ENCODE data around the gene ENG. TPM values are rescaled to one million over a fixed set of nuclear protein-coding genes. Genes with fewer than 3 reads are reported as not detected.

The ENG gene
- total and polyA plus RNA-seq, 5 donors, result 275 to 462 (median 362) TPM

GRCh38 chr9:127779136-127779981, 75.1 kb downstream of the ENG start:
- intact Hi-C loops (cut with DNase I), result loop anchor here in 1 of 4 donors (5.0 kb wide), 1 partner anchor 42 kb away; the partner anchor contains the start of gene TOR2A
- 65% methylated on average over 17 of the region's 17 CpGs for WGBS
- Histone ChIP-seq H3K4me3 (ENCODE audit: low read length) (no peak overlapping the region), H3K4me1 (ENCODE audit: control insufficient read depth, insufficient read depth, low read length) (no peaks in the 10 kb centered on the region), H3K27ac (ENCODE audit: low read length) (no peak overlapping the region), H3K27me3 (ENCODE audit: control insufficient read depth, insufficient read depth) (no peaks in the 10 kb centered on the region), H3K9me3 (ENCODE audit: control insufficient read depth, low read length) (no peaks in the 10 kb centered on the region)
- DNase-seq (peak in 1 of 3 donors; percentile 56), ATAC-seq (peak; percentile 12 to 33)

DNA sequence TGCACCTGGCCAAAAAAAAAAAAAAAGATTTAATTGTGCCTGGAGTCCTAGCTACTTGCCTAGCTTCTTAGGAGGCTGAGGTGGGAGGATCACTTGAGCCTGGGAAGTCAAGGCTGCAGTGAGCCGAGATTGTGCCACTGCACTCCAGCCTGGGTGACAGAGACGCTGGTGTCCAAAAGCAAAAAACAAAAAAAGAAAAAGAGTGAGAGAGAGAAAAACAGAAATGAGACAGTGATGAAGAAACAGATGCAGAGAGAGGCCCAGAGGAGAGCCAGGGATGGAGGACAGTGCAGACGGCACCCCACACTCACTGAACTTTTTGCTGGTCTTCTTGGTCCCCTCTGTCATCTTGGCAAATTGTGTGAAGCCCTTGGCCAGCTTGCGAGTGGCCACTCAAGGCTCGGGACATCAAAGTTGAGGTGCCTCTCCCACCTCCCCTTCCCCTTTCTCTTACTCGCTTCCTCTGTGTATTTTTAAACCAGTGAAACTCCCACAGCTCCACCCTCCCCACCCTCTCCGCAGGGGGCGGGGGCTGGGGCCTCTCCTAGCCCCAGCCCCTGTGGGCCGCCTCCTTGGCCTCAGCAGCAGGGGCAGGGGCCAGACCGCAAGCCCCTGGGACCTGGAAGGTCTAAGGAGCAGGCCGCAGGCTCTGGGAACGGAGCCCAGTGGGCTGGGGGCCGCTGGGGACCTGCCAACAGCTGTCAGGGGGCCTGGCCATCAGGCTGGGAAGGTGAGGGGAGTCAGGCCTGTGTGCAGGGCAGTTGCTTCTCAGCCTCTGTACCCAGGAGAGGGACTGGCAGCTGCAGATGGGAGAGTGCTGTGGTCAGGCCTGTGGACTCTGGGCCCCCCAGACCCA, 76.0 kb downstream of the ENG start, which contains the start of gene SH2D3C:
Gene SH2D3C, minus strand, starts transcription at position 387 of the 856 bp plus-strand sequence. Its CDS starts 39 bp downstream, at position 348.
- no peaks in the 10 kb centered on the region for H3K4me1 ChIP-seq (ENCODE audit: control insufficient read depth, insufficient read depth, low read length)
- H3K4me3 ChIP-seq (ENCODE audit: low read length), result no peak within 1 kb of the TSS
- H3K27ac ChIP-seq (ENCODE audit: low read length), result peak within 1 kb of the TSS; percentile 60
- DNase-seq (peak; percentile 59 to 85 (median 76)), ATAC-seq (peak; percentile 67 to 68)
- intact Hi-C loops (cut with DNase I), result loop anchor here in 1 of 4 donors (5.0 kb wide), 1 partner anchor 41 kb away; the partner anchor contains the start of gene TOR2A
- 33% methylated on average over 13 of the region's 13 CpGs for WGBS
- no peaks in the 10 kb centered on the region for H3K9me3 ChIP-seq (ENCODE audit: control insufficient read depth, low read length)
- no peaks in the 10 kb centered on the region for H3K27me3 ChIP-seq (ENCODE audit: control insufficient read depth, insufficient read depth)

DNA sequence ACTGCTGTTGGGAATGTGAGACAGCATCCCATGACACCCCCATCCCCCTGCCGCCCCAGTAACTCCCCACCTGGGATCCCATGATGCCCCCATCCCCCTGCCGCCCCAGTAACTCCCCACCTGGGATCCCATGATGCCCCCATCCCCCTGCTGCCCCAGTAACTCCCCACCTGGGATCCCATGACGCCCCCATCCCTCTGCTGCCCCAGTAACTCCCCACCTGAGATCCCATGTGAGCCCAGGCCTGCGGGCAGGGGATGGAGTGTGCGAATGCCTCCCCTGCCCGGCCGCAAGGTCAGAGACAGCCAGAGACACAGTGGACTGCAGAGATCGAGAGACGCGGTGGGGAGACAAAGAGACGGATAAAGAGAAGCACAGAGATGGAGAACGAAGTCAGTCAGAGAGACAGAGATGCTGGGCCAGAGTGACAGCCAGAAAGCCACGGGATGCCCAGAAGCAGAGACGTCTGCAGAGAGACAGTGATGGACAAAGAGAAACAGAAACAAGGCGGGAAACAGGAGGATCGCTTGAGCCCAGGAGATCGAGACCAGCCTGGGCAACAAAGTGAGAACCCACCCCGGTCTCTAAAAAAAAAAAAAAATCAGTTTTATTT, 77.0 kb downstream of the ENG start:
- H3K4me3 ChIP-seq (ENCODE audit: low read length), result no peak overlapping the region
- intact Hi-C loops (cut with DNase I), result loop anchor here in 1 of 4 donors (5.0 kb wide), 1 partner anchor 40 kb away; the partner anchor contains the start of gene TOR2A
- H3K27me3 ChIP-seq (ENCODE audit: control insufficient read depth, insufficient read depth), result no peaks in the 10 kb centered on the region
- no peak overlapping the region for H3K27ac ChIP-seq (ENCODE audit: low read length)
- DNase-seq (no peak), ATAC-seq (no peak)
- 72% methylated on average over 18 of the region's 18 CpGs for WGBS
- H3K9me3 ChIP-seq (ENCODE audit: control insufficient read depth, low read length), result no peaks in the 10 kb centered on the region
- no peaks in the 10 kb centered on the region for H3K4me1 ChIP-seq (ENCODE audit: control insufficient read depth, insufficient read depth, low read length)

GRCh38 chr9:127776924-127777289, 77.6 kb downstream of the ENG start:
- H3K4me3 ChIP-seq (ENCODE audit: low read length), result no peak overlapping the region
- ATAC-seq (no peak), DNase-seq (no peak)
- H3K4me1 ChIP-seq (ENCODE audit: control insufficient read depth, insufficient read depth, low read length), result no peaks in the 10 kb centered on the region
- H3K27me3 ChIP-seq (ENCODE audit: control insufficient read depth, insufficient read depth), result no peaks in the 10 kb centered on the region
- WGBS, result 70% methylated on average over 5 of the region's 5 CpGs
- intact Hi-C loops (cut with DNase I), result loop anchor here in 1 of 4 donors (5.0 kb wide), 1 partner anchor 40 kb away; the partner anchor contains the start of gene TOR2A
- no peaks in the 10 kb centered on the region for H3K9me3 ChIP-seq (ENCODE audit: control insufficient read depth, low read length)
- no peak overlapping the region for H3K27ac ChIP-seq (ENCODE audit: low read length)

DNA sequence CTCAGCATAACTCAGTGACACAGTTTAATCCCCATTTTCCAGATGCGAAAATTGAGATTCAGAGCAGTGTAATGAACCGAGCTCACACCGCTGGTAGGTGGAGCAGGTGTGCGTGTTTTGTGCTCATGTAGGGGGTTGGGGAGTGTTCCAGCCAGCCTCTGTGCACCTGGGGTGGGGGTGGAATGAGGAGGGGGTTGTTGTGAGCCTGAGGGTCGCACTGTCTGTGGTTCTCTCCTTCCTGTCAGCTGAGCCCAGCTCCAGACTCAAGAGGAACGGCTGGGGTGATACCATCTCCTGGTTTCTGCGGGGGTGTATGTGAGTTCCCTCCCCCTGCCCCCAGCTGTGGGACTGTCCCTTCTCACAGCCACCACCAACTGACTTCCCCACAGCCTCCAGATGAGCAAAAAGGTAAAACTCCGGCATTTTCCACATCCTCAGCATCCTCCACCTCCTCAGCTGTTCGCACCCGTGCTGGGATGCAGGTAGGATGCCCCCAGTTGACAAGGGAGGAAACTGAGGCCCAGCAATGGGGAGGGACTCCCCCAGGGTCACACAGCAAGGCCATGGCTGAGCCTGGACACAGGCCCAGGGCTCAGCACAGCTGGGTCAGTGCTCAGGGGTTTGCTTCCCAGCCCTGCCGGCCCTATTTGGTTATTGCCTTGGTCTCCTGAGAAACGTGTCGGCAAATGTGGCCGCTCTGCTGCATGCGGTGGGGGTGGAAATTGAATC, 78.1 kb downstream of the ENG start:
- DNase-seq, result peak in 2 of 3 donors; percentile 61 to 70

GRCh38 chr9:127773981-127774380, 80.5 kb downstream of the ENG start:
- Histone ChIP-seq H3K4me3 (ENCODE audit: low read length) (no peak overlapping the region), H3K9me3 (ENCODE audit: control insufficient read depth, low read length) (no peaks in the 10 kb centered on the region), H3K27me3 (ENCODE audit: control insufficient read depth, insufficient read depth) (no peaks in the 10 kb centered on the region), H3K4me1 (ENCODE audit: control insufficient read depth, insufficient read depth, low read length) (no peaks in the 10 kb centered on the region), H3K27ac (ENCODE audit: low read length) (no peak overlapping the region)
- no peak for DNase-seq
- 88% methylated on average over 10 of the region's 10 CpGs for WGBS
- intact Hi-C loops (cut with DNase I), result no loop called here
- ATAC-seq, result no peak

More for the DNA sequence above, 78.1 kb downstream of the ENG start:
- WGBS, result 69% methylated on average over 15 of the region's 15 CpGs
- intact Hi-C loops (cut with DNase I), result loop anchor here in 1 of 4 donors (5.0 kb wide), 1 partner anchor 39 kb away; the partner anchor contains the start of gene TOR2A
- Histone ChIP-seq H3K9me3 (ENCODE audit: control insufficient read depth, low read length) (no peaks in the 10 kb centered on the region), H3K4me3 (ENCODE audit: low read length) (no peak overlapping the region), H3K27ac (ENCODE audit: low read length) (no peak overlapping the region), H3K27me3 (ENCODE audit: control insufficient read depth, insufficient read depth) (no peaks in the 10 kb centered on the region), H3K4me1 (ENCODE audit: control insufficient read depth, insufficient read depth, low read length) (no peaks in the 10 kb centered on the region)
- no peak for ATAC-seq

DNA sequence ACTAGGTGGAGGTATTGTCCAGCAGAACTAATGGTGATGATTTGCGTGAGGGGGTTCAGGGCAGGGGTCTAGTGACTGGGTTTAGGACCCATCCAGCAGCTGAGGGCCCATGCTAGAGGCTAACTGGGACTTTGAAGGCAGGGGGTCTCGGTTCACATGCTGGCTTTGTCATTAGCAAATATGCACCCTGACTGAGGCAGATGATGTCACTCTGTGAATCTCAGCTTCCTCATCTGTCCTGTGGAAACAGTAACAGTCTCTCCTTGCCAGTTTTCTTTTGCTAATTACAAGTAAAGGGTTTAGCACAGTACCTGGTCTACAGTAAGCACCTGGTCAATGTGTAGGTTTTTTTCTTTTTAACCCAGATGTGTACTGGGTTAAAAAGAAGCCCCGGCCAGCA, 81.2 kb downstream of the ENG start:
- H3K27ac ChIP-seq (ENCODE audit: low read length), result no peak overlapping the region
- no peak overlapping the region for H3K4me3 ChIP-seq (ENCODE audit: low read length)
- H3K27me3 ChIP-seq (ENCODE audit: control insufficient read depth, insufficient read depth), result no peaks in the 10 kb centered on the region
- H3K9me3 ChIP-seq (ENCODE audit: control insufficient read depth, low read length), result no peaks in the 10 kb centered on the region
- no peaks in the 10 kb centered on the region for H3K4me1 ChIP-seq (ENCODE audit: control insufficient read depth, insufficient read depth, low read length)
- 93% methylated on average over 3 of the region's 3 CpGs for WGBS
- ATAC-seq (no peak), DNase-seq (peak in 1 of 3 donors; percentile 2)
- intact Hi-C loops (cut with DNase I), result no loop called here

- ATAC-seq (no peak), DNase-seq (peak in 1 of 3 donors; percentile 1)
- no peaks in the 10 kb centered on the region for H3K9me3 ChIP-seq (ENCODE audit: control insufficient read depth, low read length)
- intact Hi-C loops (cut with DNase I), result no loop called here
- WGBS, result 93% methylated on average over 5 of the region's 5 CpGs
- no peak overlapping the region for H3K4me3 ChIP-seq (ENCODE audit: low read length)
- no peak overlapping the region for H3K27ac ChIP-seq (ENCODE audit: low read length)
- no peaks in the 10 kb centered on the region for H3K27me3 ChIP-seq (ENCODE audit: control insufficient read depth, insufficient read depth)
- H3K4me1 ChIP-seq (ENCODE audit: control insufficient read depth, insufficient read depth, low read length), result no peaks in the 10 kb centered on the region
Observed at GRCh38 chr9:127772603-127773002, 81.9 kb downstream of the ENG start.

GRCh38 chr9:127771570-127772189, 82.8 kb downstream of the ENG start:
- H3K4me1 ChIP-seq (ENCODE audit: control insufficient read depth, insufficient read depth, low read length), result peaks cover 2% of the 10 kb centered on the region
- WGBS, result 4% methylated on average over 19 of the region's 19 CpGs
- H3K27ac ChIP-seq (ENCODE audit: low read length), result no peak overlapping the region
- DNase-seq, result no peak
- intact Hi-C loops (cut with DNase I), result no loop called here
- no peaks in the 10 kb centered on the region for H3K27me3 ChIP-seq (ENCODE audit: control insufficient read depth, insufficient read depth)
- no peak for ATAC-seq
- no peaks in the 10 kb centered on the region for H3K9me3 ChIP-seq (ENCODE audit: control insufficient read depth, low read length)
- H3K4me3 ChIP-seq (ENCODE audit: low read length), result no peak overlapping the region

Data from right cardiac atrium (tissue), 5 donors.